MM.1S (cell line): ENCODE data around the gene SCP2.
A peak's percentile ranks its signal among the peaks of the same experiment; 100 is the strongest.

ENCODE experiments used
- DNase-seq: peaks from one replicate; pipeline ENCODE4 v3.0.0-alpha.2; 2015
- H2AFZ ChIP-seq: fragments of 300-600 bp; sonication (generic); 2 replicates; pipeline ENCODE4 v1.6.0; 2016; ENCODE audit warnings: antibody characterized with exemption, low read length
- H3F3A ChIP-seq: fragments of 300-600 bp; sonication (generic); 2 replicates; pipeline ENCODE4 v1.6.1; 2016; ENCODE audit warnings: mild to moderate bottlenecking, antibody characterized with exemption, low read length, moderate library complexity, mixed read lengths; ENCODE audit not compliant: insufficient read depth
- H3K27ac ChIP-seq: fragments of 300-600 bp; sonication (generic); 2 replicates; pipeline ENCODE4 v1.5.1; 2016; ENCODE audit warnings: mild to moderate bottlenecking, low read length
- H3K27me3 ChIP-seq: fragments of 300-600 bp; sonication (generic); replicated peaks from 2 replicates; pipeline ENCODE4 v1.6.0; 2016; ENCODE audit warnings: low read length; ENCODE audit not compliant: insufficient read depth
- H3K36me3 ChIP-seq: fragments of 300-600 bp; sonication (generic); replicated peaks from 2 replicates; pipeline ENCODE4 v1.6.1; 2016; ENCODE audit warnings: mild to moderate bottlenecking, low read length, mixed read lengths; ENCODE audit not compliant: insufficient read depth
- H3K4me1 ChIP-seq: fragments of 300-600 bp; sonication (generic); 2 replicates; pipeline ENCODE4 v1.6.1; 2016; ENCODE audit warnings: low read length, mixed read lengths
- H3K4me2 ChIP-seq: fragments of 300-600 bp; sonication (generic); 2 replicates; pipeline ENCODE4 v1.6.0; 2016; ENCODE audit warnings: low read depth, low read length
- H3K4me3 ChIP-seq: fragments of 300-600 bp; sonication (generic); 2 replicates; pipeline ENCODE4 v1.5.1; 2016; ENCODE audit warnings: low read length, mixed read lengths
- H3K79me2 ChIP-seq: fragments of 300-600 bp; sonication (generic); 2 replicates; pipeline ENCODE4 v1.6.1; 2016; ENCODE audit warnings: mixed run types, low read length, mixed read lengths
- H3K9ac ChIP-seq: fragments of 300-600 bp; sonication (generic); 2 replicates; pipeline ENCODE4 v1.6.1; 2016; ENCODE audit warnings: low read length, mixed read lengths
- H3K9me2 ChIP-seq: fragments of 300-600 bp; sonication (generic); replicated peaks from 2 replicates; pipeline ENCODE4 v1.6.1; 2016; ENCODE audit warnings: mild to moderate bottlenecking, low read length, mixed read lengths; ENCODE audit not compliant: insufficient read depth
- H3K9me3 ChIP-seq: fragments of 300-600 bp; sonication (generic); replicated peaks from 2 replicates; pipeline ENCODE4 v1.6.1; 2016; ENCODE audit warnings: mild to moderate bottlenecking, low read length, mixed read lengths; ENCODE audit not compliant: insufficient read depth
- H4K20me1 ChIP-seq: fragments of 300-600 bp; sonication (generic); 2 replicates; pipeline ENCODE4 v1.6.1; 2016; ENCODE audit warnings: mild to moderate bottlenecking, low read length, moderate library complexity, mixed read lengths; ENCODE audit not compliant: insufficient read depth
- CTCF ChIP-seq: fragments of 300-600 bp; sonication (generic); IDR thresholded peaks from 2 replicates; pipeline ENCODE4 v1.5.1; 2016; ENCODE audit warnings: antibody characterized with exemption, low read length, mixed read lengths
- EZH2 ChIP-seq: fragments of 300-600 bp; sonication (generic); optimal IDR thresholded peaks from 2 replicates; pipeline ENCODE3; 2017; ENCODE audit warnings: low read depth, mild to moderate bottlenecking, antibody characterized with exemption, low read length, mixed read lengths
- EZH2phosphoT487 ChIP-seq: fragments of 300-600 bp; sonication (generic); IDR thresholded peaks from 2 replicates; pipeline ENCODE4 v1.6.1; 2018; ENCODE audit warnings: antibody characterized with exemption, low read length

SCP2 gene

DNA sequence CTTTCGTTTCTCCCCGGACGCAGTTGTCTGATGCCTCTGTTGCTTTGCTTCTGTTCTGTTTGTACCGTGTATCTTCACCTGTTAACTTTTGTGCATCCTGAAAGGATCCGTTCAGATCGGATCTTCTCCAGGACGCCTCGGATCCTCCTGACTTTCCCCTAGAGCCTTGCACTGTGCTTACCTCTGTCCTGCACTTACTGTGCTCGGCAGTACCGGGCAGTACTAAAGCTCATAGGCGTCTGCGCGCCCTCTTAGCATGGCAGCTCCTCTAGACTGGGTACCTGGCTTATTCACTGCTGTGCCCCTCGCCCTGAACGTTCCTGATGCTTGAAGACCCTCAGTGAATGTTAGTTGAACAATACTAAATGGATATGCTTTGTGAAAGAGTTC lies 934 bp downstream of the SCP2 start:
- TF ChIP-seq CTCF (no peak), EZH2phosphoT487 (no peak), EZH2 (no peak)
- Histone ChIP-seq H3K9ac (peak overlapping the region; percentile 75; the same call in 1 of the 2 replicates), H3F3A (no peaks in the 10 kb centered on the region), H3K79me2 (peaks cover 3% of the 10 kb centered on the region; the same call in 1 of the 2 replicates), H4K20me1 (no peaks in the 10 kb centered on the region), H3K4me3 (peak overlapping the region; percentile 88), H3K27ac (no peak overlapping the region), H3K9me2 (no peaks in the 10 kb centered on the region), H3K27me3 (no peaks in the 10 kb centered on the region), H3K9me3 (no peaks in the 10 kb centered on the region), H3K4me1 (0 out of 2 replicates have a peak, but pooled peaks cover 2% of the 10 kb centered on the region), H2AFZ (peak overlapping the region; percentile 98), H3K36me3 (no peaks in the 10 kb centered on the region), H3K4me2 (peak overlapping the region; percentile 99)
- DNase-seq, result no peak

- DNase-seq, result no peak
- H2AFZ ChIP-seq, result no peak overlapping the region
- no peak overlapping the region for H3K4me3 ChIP-seq
- H3F3A ChIP-seq, result no peaks in the 10 kb centered on the region
- 0 out of 2 replicates have a peak, but pooled peaks cover 2% of the 10 kb centered on the region for H3K4me1 ChIP-seq
- no peak overlapping the region for H3K27ac ChIP-seq
- no peaks in the 10 kb centered on the region for H3K9me3 ChIP-seq
- H3K4me2 ChIP-seq, result no peak overlapping the region
- H3K79me2 ChIP-seq, result peaks cover 3% of the 10 kb centered on the region; the same call in 1 of the 2 replicates
- no peaks in the 10 kb centered on the region for H4K20me1 ChIP-seq
- no peaks in the 10 kb centered on the region for H3K36me3 ChIP-seq
- TF ChIP-seq CTCF (no peak), EZH2phosphoT487 (no peak), EZH2 (no peak)
- no peaks in the 10 kb centered on the region for H3K9me2 ChIP-seq
- H3K9ac ChIP-seq, result no peak overlapping the region
- H3K27me3 ChIP-seq, result no peaks in the 10 kb centered on the region
Measured at GRCh38 chr1:52929019-52929418, 1.9 kb downstream of the SCP2 start.

GRCh38 chr1:52937433-52938182 lies 10.5 kb downstream of the SCP2 start:
- DNase-seq, result no peak
- Histone ChIP-seq H3K36me3 (no peaks in the 10 kb centered on the region), H3K4me2 (no peak overlapping the region), H3F3A (no peaks in the 10 kb centered on the region), H2AFZ (no peak overlapping the region), H3K9me2 (no peaks in the 10 kb centered on the region), H3K79me2 (no peaks in the 10 kb centered on the region), H3K9me3 (no peaks in the 10 kb centered on the region), H4K20me1 (no peaks in the 10 kb centered on the region), H3K4me3 (no peak overlapping the region), H3K4me1 (no peaks in the 10 kb centered on the region), H3K27me3 (no peaks in the 10 kb centered on the region), H3K9ac (no peak overlapping the region), H3K27ac (no peak overlapping the region)
- TF ChIP-seq EZH2 (no peak), EZH2phosphoT487 (no peak), CTCF (no peak)
